IMR-90 (cell line): ENCODE results near the gene STXBP4. TPM values are rescaled to one million over a fixed set of nuclear protein-coding genes. Genes with fewer than 3 reads are reported as not detected.

Experiments used
- ATAC-seq: fragments of 200-7000 bp; cut with Tn5 transposase; 2 replicates; pipeline ENCODE4 v1.9.1; 2020; ENCODE audit warnings: low read depth, mild to moderate bottlenecking, moderate library complexity
- BruUV-seq: library from RNA; stranded (reverse); fragments of 400-500 nt; replicated peaks from 2 replicates; lab custom pipeline; 2021; lab: Mats Ljungman, UMichigan
- CTCF ChIA-PET: fragments of 300-600 bp; formaldehyde crosslinking; extraction: SDS; loops from one replicate; lab custom pipeline; 2021; ENCODE audit warnings: antibody characterized with exemption; lab: Yijun Ruan, JAX
- POLR2A ChIA-PET: fragments of 300-600 bp; sonication (Branson Sonifier 250); formaldehyde crosslinking; loops from one replicate; lab custom pipeline; 2022; ENCODE audit warnings: antibody characterized with exemption; ENCODE audit not compliant: unreplicated experiment; lab: Charles Lee
- DNase-seq: peaks from one replicate; pipeline ENCODE4 v3.0.0; 2013
- H2AFZ ChIP-seq: replicated peaks from 2 replicates; pipeline ENCODE3; 2013; ENCODE audit warnings: low read length, mild to moderate bottlenecking; ENCODE audit not compliant: poor library complexity
- H2AK5ac ChIP-seq: 2 replicates; pipeline ENCODE4 v1.6.1; 2013; ENCODE audit warnings: low read depth, low read length, inconsistent platforms
- H2AK9ac ChIP-seq: replicated peaks from 2 replicates; pipeline ENCODE3; 2013; ENCODE audit warnings: mild to moderate bottlenecking, low read depth, low read length, moderate library complexity; ENCODE audit not compliant: poor library complexity
- H2BK120ac ChIP-seq: 2 replicates; pipeline ENCODE4 v1.6.1; 2013; ENCODE audit warnings: low read depth, low read length, inconsistent platforms
- H2BK15ac ChIP-seq: 3 replicates; pipeline ENCODE4 v1.6.1; 2013; ENCODE audit warnings: low read depth, low read length, inconsistent platforms
- H2BK20ac ChIP-seq: 2 replicates; pipeline ENCODE4 v1.6.1; 2013; ENCODE audit warnings: low read depth, mild to moderate bottlenecking, inconsistent platforms, low read length, moderate library complexity
- H2BK5ac ChIP-seq: 2 replicates; pipeline ENCODE4 v1.6.1; 2013; ENCODE audit warnings: mild to moderate bottlenecking, low read depth, low read length, inconsistent platforms; ENCODE audit not compliant: poor library complexity, severe bottlenecking
- H3K14ac ChIP-seq: replicated peaks from 2 replicates; pipeline ENCODE4 v1.6.1; 2013; ENCODE audit warnings: low read depth, low read length, inconsistent platforms
- H3K18ac ChIP-seq: 2 replicates; pipeline ENCODE4 v1.6.1; 2013; ENCODE audit warnings: low read depth, low read length, control low read depth
- H3K23ac ChIP-seq: 2 replicates; pipeline ENCODE4 v1.6.1; 2013; ENCODE audit warnings: low read depth, low read length, inconsistent platforms
- H3K27ac ChIP-seq: 2 replicates; pipeline ENCODE4 v1.5.1; 2013; ENCODE audit warnings: mild to moderate bottlenecking, control low read depth, low read length; ENCODE audit not compliant: insufficient read depth
- H3K27me3 ChIP-seq: 2 replicates; pipeline ENCODE4 v1.6.1; 2013; ENCODE audit warnings: low read length; ENCODE audit not compliant: control insufficient read depth, insufficient read depth
- H3K36me3 ChIP-seq: 2 replicates; pipeline ENCODE4 v1.6.1; 2013; ENCODE audit warnings: low read length, mixed read lengths; ENCODE audit not compliant: control insufficient read depth, insufficient read depth
- H3K4ac ChIP-seq: 2 replicates; pipeline ENCODE4 v1.6.1; 2013; ENCODE audit warnings: low read depth, low read length, inconsistent platforms
- H3K4me1 ChIP-seq: 2 replicates; pipeline ENCODE4 v1.6.1; 2013; ENCODE audit warnings: low read length, mixed read lengths; ENCODE audit not compliant: control insufficient read depth, insufficient read depth
- H3K4me2 ChIP-seq: 2 replicates; pipeline ENCODE4 v1.6.1; 2013; ENCODE audit warnings: low read depth, mild to moderate bottlenecking, control low read depth, low read length, moderate library complexity
- H3K4me3 ChIP-seq: 2 replicates; pipeline ENCODE4 v1.5.1; 2013; ENCODE audit warnings: low read depth, mild to moderate bottlenecking, control low read depth, low read length, moderate library complexity; ENCODE audit not compliant: insufficient read depth
- H3K56ac ChIP-seq: 2 replicates; pipeline ENCODE4 v1.6.1; 2013; ENCODE audit warnings: low read length, inconsistent platforms; ENCODE audit not compliant: insufficient read depth; ENCODE audit errors: extremely low read depth
- H3K79me1 ChIP-seq, 2 experiments: 2 replicates each; pipeline ENCODE4 v1.6.1; 2013; ENCODE audit warnings: low read length in 2 of 2, inconsistent platforms in 1 of 2, low read depth in 1 of 2
- H3K9ac ChIP-seq: 2 replicates; pipeline ENCODE4 v1.6.1; 2013; ENCODE audit warnings: low read depth, low read length, control low read depth
- H3K9me1 ChIP-seq: 2 replicates; pipeline ENCODE4 v1.6.1; 2013; ENCODE audit warnings: low read length, inconsistent platforms; ENCODE audit not compliant: insufficient read depth
- H3K9me3 ChIP-seq: 2 replicates; pipeline ENCODE4 v1.6.1; 2013; ENCODE audit warnings: low read length; ENCODE audit not compliant: control insufficient read depth, insufficient read depth
- H4K20me1 ChIP-seq: 2 replicates; pipeline ENCODE4 v1.6.1; 2013; ENCODE audit warnings: low read length, inconsistent platforms; ENCODE audit not compliant: insufficient read depth
- H4K5ac ChIP-seq: 2 replicates; pipeline ENCODE4 v1.6.1; 2013; ENCODE audit warnings: mild to moderate bottlenecking, low read depth, low read length, control low read depth
- H4K8ac ChIP-seq, 2 experiments: 2 replicates each; pipeline ENCODE4 v1.6.1; 2013; ENCODE audit warnings: low read depth in 2 of 2, low read length in 2 of 2, control low read depth in 1 of 2, inconsistent platforms in 1 of 2
- H4K91ac ChIP-seq: 2 replicates; pipeline ENCODE4 v1.6.1; 2013; ENCODE audit warnings: low read depth, low read length, inconsistent platforms; ENCODE audit not compliant: insufficient read depth
- BHLHE40 ChIP-seq: fragments of 150-350 bp; IDR thresholded peaks from 2 replicates; pipeline ENCODE4 v1.6.1; 2016; ENCODE audit warnings: mild to moderate bottlenecking, low read depth, low read length
- CEBPB ChIP-seq: IDR thresholded peaks from 2 replicates; pipeline ENCODE4 v1.6.1; 2012; ENCODE audit warnings: low read depth, low read length, improper control_type of control experiment
- CHD1 ChIP-seq: IDR thresholded peaks from 2 replicates; pipeline ENCODE4 v1.6.1; 2012; ENCODE audit warnings: low read depth, low read length, improper control_type of control experiment
- FOS ChIP-seq: fragments of 150-350 bp; IDR thresholded peaks from 2 replicates; pipeline ENCODE4 v1.6.1; 2016; ENCODE audit warnings: low read depth, low read length
- MAFK ChIP-seq: IDR thresholded peaks from 2 replicates; pipeline ENCODE4 v1.6.1; 2012; ENCODE audit warnings: low read depth, low read length, improper control_type of control experiment
- MAZ ChIP-seq: IDR thresholded peaks from 2 replicates; pipeline ENCODE4 v1.6.1; 2012; ENCODE audit warnings: low read depth, mild to moderate bottlenecking, low read length, improper control_type of control experiment, moderate library complexity, borderline replicate concordance
- MXI1 ChIP-seq: IDR thresholded peaks from 2 replicates; pipeline ENCODE4 v1.6.1; 2012; ENCODE audit warnings: low read depth, mild to moderate bottlenecking, low read length, moderate library complexity, borderline replicate concordance
- NFE2L2 ChIP-seq: fragments of 150-350 bp; IDR thresholded peaks from 2 replicates; pipeline ENCODE4 v1.6.1; 2016; ENCODE audit warnings: low read depth, mild to moderate bottlenecking, low read length
- POLR2A ChIP-seq: IDR thresholded peaks from 2 replicates; pipeline ENCODE4 v1.6.1; 2012; ENCODE audit warnings: mild to moderate bottlenecking, low read depth, low read length
- RAD21 ChIP-seq: IDR thresholded peaks from 2 replicates; pipeline ENCODE4 v1.6.1; 2012; ENCODE audit warnings: low read length, improper control_type of control experiment
- RCOR1 ChIP-seq: IDR thresholded peaks from 2 replicates; pipeline ENCODE4 v1.6.1; 2012; ENCODE audit warnings: mild to moderate bottlenecking, low read length, improper control_type of control experiment; ENCODE audit not compliant: insufficient replicate concordance
- RFX5 ChIP-seq: IDR thresholded peaks from 2 replicates; pipeline ENCODE4 v1.8.0; 2012; ENCODE audit warnings: low read depth, mild to moderate bottlenecking, low read length, moderate library complexity
- SMC3 ChIP-seq: fragments of 150-350 bp; IDR thresholded peaks from 2 replicates; pipeline ENCODE4 v1.6.1; 2016; ENCODE audit warnings: low read depth, mild to moderate bottlenecking, antibody characterized with exemption, low read length, moderate library complexity
- WGBS, 2 experiments: methylation state at CpG; one replicate each; pipeline versions ENCODE4 v1.1.5 to v1.1.7; 2013; ENCODE audit warnings: missing lambda C conversion rate in 2 of 2; ENCODE audit not compliant: insufficient read length in 1 of 2; ENCODE audit errors: extremely low coverage in 2 of 2; 5-methylcytosine and 5-hydroxymethylcytosine counted together
- dilution Hi-C: fragments of 300-500 bp; cut with HindIII; formaldehyde crosslinking; loops from one replicate; pipeline ENCODE4 v1.14.3; 2018; ENCODE audit warnings: low sequenced_read_pairs; ENCODE audit not compliant: unreplicated experiment
- in situ Hi-C: fragments of 300-500 bp; cut with MboI; formaldehyde crosslinking; loops from 3 replicates; pipeline ENCODE4 v1.14.3; 2019; ENCODE audit warnings: low sequenced_read_pairs, inconsistent platforms, mixed read lengths
- intact Hi-C: fragments of 100-400 bp; cut with micrococcal nuclease; formaldehyde crosslinking; loops from 2 replicates; pipeline ENCODE4 v1.10.0; 2022
- polyA plus RNA-seq, 3 experiments: library from polyadenylated mRNA; depleted of rRNA; stranded (reverse); fragments of >200 nt; gene quantifications; 2 replicates each; pipeline ENCODE4 v1.2.3, GENCODE V29; 2012; ENCODE audit warnings: low replicate concordance in 1 of 3
- total RNA-seq: library from RNA; depleted of rRNA; stranded (reverse); fragments of >200 nt; gene quantifications from 2 replicates; pipeline ENCODE4 v1.2.3, GENCODE V29; 2012
- TF ChIP-seq, protein P1 (sequence below): fragments of 150-350 bp; IDR thresholded peaks from 2 replicates; pipeline ENCODE4 v1.6.1; 2017; ENCODE audit warnings: mild to moderate bottlenecking, antibody characterized with exemption, low read length, low read depth
- TF ChIP-seq, protein P2 (sequence below): conservative IDR thresholded peaks from 2 replicates; pipeline ENCODE4 v1.5.1; 2012; ENCODE audit warnings: mild to moderate bottlenecking, low read depth, low read length, improper control_type of control experiment
- TF ChIP-seq, protein P3 (sequence below): fragments of 150-350 bp; IDR thresholded peaks from 2 replicates; pipeline ENCODE4 v1.6.1; 2016; ENCODE audit warnings: low read depth, mild to moderate bottlenecking, low read length, moderate library complexity, borderline replicate concordance

Gene STXBP4
- total and polyA plus RNA-seq, 2 of the 4 experiments (the other 2 are of a cell fraction), result 4.1 to 20.4 TPM

DNA sequence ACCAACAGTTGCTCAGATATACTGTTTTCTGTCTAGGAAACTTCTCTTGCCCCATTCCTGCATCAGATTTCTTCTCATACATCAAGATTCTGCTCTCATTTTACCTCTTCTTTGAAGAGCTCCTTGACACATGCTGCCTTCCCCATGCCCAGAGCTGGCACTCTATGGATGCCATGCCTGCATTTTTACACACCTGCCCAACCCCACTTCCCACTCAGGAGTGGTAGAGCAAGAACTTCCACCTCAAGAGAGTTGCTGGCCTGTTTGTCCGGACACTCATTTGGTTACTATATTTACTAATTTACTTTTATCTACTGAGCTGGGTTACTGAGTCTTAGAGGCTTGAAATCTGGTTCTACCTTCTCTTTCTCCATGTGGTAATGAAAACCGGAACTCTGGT is 197.9 kb downstream of the STXBP4 start:
- Histone ChIP-seq H3K27me3 (no peaks in the 10 kb centered on the region), H2BK120ac (no peak overlapping the region), H3K18ac (no peak overlapping the region), H2AK5ac (no peak overlapping the region), H3K27ac (no peak overlapping the region), H3K9me1 (peaks cover 3% of the 10 kb centered on the region; the same call in 1 of the 2 replicates), H4K91ac (no peak overlapping the region), H2BK15ac (no peak overlapping the region), H3K4ac (no peak overlapping the region), H2AFZ (no peak overlapping the region), H4K20me1 (no peaks in the 10 kb centered on the region), H3K36me3 (no peaks in the 10 kb centered on the region), H4K8ac (no peak overlapping the region), H4K5ac (no peak overlapping the region), H3K14ac (no peak overlapping the region), H3K4me3 (no peak overlapping the region), H3K4me1 (peaks cover 2% of the 10 kb centered on the region; the same call in 1 of the 2 replicates), H3K4me2 (no peak overlapping the region), H3K9me3 (no peaks in the 10 kb centered on the region), H3K56ac (no peak overlapping the region), H2BK5ac (no peak overlapping the region), H3K79me1 (no peaks in the 10 kb centered on the region), H2AK9ac (no peak overlapping the region), H2BK20ac (no peak overlapping the region), H3K9ac (no peak overlapping the region), H3K23ac (no peak overlapping the region)
- dilution Hi-C loops (no loop called here), in situ Hi-C loops (no loop called here), intact Hi-C loops (no loop called here)
- TF ChIP-seq RAD21 (no peak), MAFK (no peak), FOS (no peak), NFE2L2 (no peak), MAZ (no peak), SMC3 (no peak), POLR2A (no peak), CEBPB (no peak), RCOR1 (no peak), CHD1 (no peak), BHLHE40 (no peak), RFX5 (no peak), MXI1 (no peak)
- TF ChIP-seq, protein P1, sequence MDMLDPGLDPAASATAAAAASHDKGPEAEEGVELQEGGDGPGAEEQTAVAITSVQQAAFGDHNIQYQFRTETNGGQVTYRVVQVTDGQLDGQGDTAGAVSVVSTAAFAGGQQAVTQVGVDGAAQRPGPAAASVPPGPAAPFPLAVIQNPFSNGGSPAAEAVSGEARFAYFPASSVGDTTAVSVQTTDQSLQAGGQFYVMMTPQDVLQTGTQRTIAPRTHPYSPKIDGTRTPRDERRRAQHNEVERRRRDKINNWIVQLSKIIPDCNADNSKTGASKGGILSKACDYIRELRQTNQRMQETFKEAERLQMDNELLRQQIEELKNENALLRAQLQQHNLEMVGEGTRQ, result no peak
- TF ChIP-seq, protein P2, sequence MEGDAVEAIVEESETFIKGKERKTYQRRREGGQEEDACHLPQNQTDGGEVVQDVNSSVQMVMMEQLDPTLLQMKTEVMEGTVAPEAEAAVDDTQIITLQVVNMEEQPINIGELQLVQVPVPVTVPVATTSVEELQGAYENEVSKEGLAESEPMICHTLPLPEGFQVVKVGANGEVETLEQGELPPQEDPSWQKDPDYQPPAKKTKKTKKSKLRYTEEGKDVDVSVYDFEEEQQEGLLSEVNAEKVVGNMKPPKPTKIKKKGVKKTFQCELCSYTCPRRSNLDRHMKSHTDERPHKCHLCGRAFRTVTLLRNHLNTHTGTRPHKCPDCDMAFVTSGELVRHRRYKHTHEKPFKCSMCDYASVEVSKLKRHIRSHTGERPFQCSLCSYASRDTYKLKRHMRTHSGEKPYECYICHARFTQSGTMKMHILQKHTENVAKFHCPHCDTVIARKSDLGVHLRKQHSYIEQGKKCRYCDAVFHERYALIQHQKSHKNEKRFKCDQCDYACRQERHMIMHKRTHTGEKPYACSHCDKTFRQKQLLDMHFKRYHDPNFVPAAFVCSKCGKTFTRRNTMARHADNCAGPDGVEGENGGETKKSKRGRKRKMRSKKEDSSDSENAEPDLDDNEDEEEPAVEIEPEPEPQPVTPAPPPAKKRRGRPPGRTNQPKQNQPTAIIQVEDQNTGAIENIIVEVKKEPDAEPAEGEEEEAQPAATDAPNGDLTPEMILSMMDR, result no peak
- TF ChIP-seq, protein P3, sequence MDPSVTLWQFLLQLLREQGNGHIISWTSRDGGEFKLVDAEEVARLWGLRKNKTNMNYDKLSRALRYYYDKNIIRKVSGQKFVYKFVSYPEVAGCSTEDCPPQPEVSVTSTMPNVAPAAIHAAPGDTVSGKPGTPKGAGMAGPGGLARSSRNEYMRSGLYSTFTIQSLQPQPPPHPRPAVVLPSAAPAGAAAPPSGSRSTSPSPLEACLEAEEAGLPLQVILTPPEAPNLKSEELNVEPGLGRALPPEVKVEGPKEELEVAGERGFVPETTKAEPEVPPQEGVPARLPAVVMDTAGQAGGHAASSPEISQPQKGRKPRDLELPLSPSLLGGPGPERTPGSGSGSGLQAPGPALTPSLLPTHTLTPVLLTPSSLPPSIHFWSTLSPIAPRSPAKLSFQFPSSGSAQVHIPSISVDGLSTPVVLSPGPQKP, result no peak
- DNase-seq, result no peak
- CTCF ChIA-PET, result no interaction called here
- POLR2A ChIA-PET, result no interaction called here
- ATAC-seq, result no peak
- no CpG with 5 or more reads among the region's 2 CpGs for WGBS, 2 experiments
- no TSS peak for BruUV-seq
